AG09309 (cell line): ENCODE results near the gene CACNA1C.

ENCODE experiments used
- DNase-seq: peaks from one replicate; pipeline ENCODE4 v3.0.0-alpha.2; 2010; ENCODE audit warnings: low read depth
- H3K4me3 ChIP-seq: 2 replicates; pipeline ENCODE4 v1.5.1; 2011; ENCODE audit warnings: mild to moderate bottlenecking, low read depth, low read length, moderate library complexity; ENCODE audit not compliant: control insufficient read depth
- TF ChIP-seq, protein P1 (sequence below): IDR thresholded peaks from 2 replicates; pipeline ENCODE4 v1.5.1; 2011; ENCODE audit warnings: mild to moderate bottlenecking, low read depth, low read length, inconsistent platforms; ENCODE audit not compliant: insufficient read depth, control insufficient read depth; ENCODE audit errors: missing control alignments

Gene CACNA1C

DNA sequence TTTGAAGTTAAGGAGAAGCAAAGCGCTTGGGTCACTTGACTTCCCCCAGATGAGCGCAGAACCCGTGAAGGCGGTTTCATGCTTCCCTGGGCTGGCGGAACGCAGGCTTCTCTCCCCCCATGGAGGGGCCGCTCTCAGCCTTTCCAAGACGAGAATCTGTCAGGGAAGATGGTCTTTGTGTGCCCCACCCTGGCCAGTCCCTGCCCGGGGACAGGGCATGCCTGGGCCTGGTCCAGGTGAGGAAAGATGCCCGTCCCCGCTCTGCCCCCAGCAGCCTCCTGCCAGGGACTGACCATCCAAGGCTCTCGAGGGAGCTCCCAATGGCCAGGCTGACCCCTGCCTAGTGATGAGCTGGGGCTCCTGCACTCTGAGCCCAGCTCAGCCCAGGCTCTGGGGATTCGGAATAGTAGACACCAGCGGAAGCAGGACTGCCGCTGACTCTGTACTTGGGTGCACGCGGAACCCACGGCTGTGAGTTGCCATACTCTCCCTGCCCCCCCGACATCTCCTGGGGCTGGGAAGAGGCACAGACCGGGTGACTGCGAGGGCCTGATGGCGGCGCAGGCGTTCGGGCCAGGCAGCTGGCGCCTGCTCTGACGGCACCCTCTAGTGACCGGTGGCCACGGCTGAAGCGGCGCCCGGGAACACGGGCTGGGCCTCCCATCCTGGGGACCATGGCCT, 599.8 kb downstream of the CACNA1C start:
- no peak for DNase-seq
- H3K4me3 ChIP-seq, result no peak overlapping the region
- TF ChIP-seq, protein P1, sequence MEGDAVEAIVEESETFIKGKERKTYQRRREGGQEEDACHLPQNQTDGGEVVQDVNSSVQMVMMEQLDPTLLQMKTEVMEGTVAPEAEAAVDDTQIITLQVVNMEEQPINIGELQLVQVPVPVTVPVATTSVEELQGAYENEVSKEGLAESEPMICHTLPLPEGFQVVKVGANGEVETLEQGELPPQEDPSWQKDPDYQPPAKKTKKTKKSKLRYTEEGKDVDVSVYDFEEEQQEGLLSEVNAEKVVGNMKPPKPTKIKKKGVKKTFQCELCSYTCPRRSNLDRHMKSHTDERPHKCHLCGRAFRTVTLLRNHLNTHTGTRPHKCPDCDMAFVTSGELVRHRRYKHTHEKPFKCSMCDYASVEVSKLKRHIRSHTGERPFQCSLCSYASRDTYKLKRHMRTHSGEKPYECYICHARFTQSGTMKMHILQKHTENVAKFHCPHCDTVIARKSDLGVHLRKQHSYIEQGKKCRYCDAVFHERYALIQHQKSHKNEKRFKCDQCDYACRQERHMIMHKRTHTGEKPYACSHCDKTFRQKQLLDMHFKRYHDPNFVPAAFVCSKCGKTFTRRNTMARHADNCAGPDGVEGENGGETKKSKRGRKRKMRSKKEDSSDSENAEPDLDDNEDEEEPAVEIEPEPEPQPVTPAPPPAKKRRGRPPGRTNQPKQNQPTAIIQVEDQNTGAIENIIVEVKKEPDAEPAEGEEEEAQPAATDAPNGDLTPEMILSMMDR, result no peak

DNA sequence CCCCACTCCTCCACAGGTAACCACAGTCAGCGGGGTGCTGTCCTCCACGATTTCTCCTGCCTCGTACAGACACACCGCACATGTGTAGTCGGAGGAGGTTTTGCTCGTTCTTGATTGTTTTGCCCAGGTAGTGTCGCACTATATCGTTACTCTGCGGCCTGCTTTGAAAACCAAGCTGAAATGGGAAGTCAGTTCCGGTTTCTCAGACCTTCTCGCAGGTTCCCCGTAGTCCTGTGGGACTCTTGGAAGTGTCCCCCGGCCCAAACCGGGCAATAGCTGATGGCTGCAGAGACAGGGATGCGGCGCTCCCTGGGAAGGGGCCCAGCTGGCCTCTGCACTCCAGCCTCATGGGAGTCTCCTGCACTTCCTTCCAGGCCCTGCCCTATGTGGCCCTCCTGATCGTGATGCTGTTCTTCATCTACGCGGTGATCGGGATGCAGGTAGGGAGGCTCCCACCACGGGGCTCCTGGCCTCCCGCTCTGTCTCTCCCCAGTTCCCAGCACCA, 600.7 kb downstream of the CACNA1C start:
- DNase-seq, result no peak
- H3K4me3 ChIP-seq, result no peak overlapping the region
- TF ChIP-seq, protein P1, result no peak

DNA sequence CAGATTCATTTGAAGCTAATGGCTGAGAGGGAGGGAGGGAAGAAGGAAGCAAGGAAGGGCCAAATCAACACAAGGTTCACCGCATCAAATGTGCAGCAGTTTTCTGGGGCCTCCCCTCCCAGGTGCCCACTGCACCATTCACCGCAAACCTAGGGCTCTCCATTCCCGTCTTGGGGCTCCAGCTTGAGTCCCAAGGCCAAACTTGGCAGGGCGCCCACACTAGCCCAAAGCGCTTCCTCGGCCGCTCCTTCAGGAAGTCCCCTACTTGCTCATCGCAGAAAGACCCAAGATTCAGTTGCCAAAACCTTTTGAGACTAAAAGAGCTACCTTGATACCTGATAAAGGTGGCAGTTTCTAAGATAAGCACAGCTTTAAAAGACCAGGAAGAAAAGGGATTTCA, 601.5 kb downstream of the CACNA1C start:
- DNase-seq, result no peak
- H3K4me3 ChIP-seq, result no peak overlapping the region
- TF ChIP-seq, protein P1, result no peak

DNA sequence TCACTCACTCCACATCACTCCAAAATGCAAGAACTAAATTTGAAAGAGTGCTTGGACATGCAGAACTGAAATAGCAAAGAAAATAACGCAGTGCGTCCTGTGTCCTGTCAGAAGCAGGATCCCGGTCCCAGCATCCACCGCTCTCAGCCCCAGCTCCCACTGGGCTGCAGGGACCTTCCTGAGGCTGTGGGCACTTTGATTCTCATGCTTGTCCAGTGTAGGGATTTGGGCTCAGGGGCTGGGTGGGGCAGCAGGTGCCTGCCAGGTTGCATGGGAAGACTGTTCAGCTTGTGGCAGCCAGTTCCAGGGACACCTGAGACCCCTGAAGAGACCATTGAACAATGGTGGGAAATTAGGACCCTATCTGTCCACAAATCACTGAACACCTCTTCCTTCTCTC, 602.0 kb downstream of the CACNA1C start:
- no peak for DNase-seq
- no peak overlapping the region for H3K4me3 ChIP-seq
- TF ChIP-seq, protein P1, result no peak

DNA sequence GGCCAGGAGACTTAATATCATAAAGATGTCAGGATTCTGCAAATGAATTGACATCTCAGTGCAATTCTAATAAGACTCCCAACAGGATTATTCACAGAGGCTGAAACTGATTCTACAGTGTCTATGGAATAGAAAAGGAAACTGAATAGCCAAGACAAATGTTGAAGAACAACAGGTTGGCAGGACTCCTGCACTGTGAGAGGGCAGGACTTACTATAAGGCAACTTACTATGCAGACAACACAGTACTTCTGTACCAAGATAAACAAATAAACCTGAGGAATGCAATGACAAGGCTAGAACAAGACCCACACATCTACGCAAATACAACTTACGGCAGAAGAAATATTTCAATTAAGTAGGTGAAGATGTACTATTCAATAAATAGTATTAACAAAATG, 609.7 kb downstream of the CACNA1C start:
- no peak for DNase-seq
- no peak overlapping the region for H3K4me3 ChIP-seq
- TF ChIP-seq, protein P1, result no peak

DNA sequence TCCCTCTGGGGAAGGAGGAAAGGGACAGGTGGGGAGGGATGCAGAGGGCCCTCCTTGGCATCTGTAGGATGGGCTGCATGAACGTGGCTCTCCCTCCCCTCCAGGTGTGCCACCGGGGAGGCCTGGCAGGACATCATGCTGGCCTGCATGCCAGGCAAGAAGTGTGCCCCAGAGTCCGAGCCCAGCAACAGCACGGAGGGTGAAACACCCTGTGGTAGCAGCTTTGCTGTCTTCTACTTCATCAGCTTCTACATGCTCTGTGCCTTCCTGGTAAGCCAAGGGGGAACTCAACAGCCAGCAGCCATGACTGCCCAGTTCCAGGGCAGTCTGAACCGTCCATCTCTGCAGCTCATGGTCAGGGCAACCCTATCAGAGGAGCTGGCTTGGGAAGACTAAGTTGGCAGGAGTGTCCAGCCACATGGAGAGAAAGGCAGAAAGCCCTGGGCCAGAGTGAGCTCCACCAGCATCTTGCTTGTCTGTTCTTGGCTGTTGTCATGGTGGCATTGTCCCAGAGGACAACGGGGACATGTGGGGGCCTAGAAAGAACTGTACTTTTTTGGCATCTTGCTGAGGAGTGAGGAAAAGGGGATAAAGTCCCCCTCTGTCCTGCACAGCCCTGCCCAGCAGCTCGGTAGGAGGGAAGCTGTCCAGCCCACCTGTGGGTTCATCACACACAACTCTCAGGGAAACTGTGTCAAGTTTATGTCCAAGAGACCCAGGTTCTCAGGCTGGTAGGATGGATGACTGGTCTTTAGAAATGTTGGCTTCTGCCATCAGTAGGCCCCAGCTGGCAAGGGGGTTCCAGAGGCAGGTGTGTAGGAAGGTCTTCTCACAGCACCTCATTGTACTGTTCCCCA, 612.2 kb downstream of the CACNA1C start:
- H3K4me3 ChIP-seq, result no peak overlapping the region
- no peak for DNase-seq
- TF ChIP-seq, protein P1, result no peak
